GM23338 (cell line): ENCODE results near the gene ASPG.

Experiments used
- CREB1 ChIP-seq: fragments of 250-450 bp; sonication (Bioruptor Pico); IDR thresholded peaks from 2 replicates; pipeline ENCODE4 v1.5.0; 2020; ENCODE audit warnings: low read depth, mild to moderate bottlenecking, moderate library complexity
- CTCF ChIP-seq, 2 experiments: fragments of 200-600 bp in 1 of 2; sonication (generic) in 1 of 2; conservative IDR thresholded peaks; 2 replicates each; pipeline versions ENCODE4 v1.5.1 to v1.6.1; 2016 to 2017; ENCODE audit warnings: antibody characterized with exemption in 2 of 2, low read depth in 2 of 2, mild to moderate bottlenecking in 2 of 2, moderate library complexity in 1 of 2
- EZH2 ChIP-seq: fragments of 200-600 bp; sonication (generic); IDR thresholded peaks from one replicate; pipeline ENCODE4 v1.8.0; 2017; ENCODE audit warnings: antibody characterized with exemption, mild to moderate bottlenecking, low read depth; ENCODE audit not compliant: unreplicated experiment
- EZH2phosphoT487 ChIP-seq: fragments of 200-600 bp; sonication (generic); IDR thresholded peaks from one replicate; pipeline ENCODE4 v1.8.1; 2018; ENCODE audit warnings: antibody characterized with exemption; ENCODE audit not compliant: unreplicated experiment
- POLR2AphosphoS5 ChIP-seq: IDR thresholded peaks from 2 replicates; pipeline ENCODE4 v1.6.1; 2016; ENCODE audit warnings: antibody characterized with exemption, low read depth
- REST ChIP-seq: IDR thresholded peaks from one replicate; pipeline ENCODE4 v1.6.1; 2018; ENCODE audit warnings: antibody characterized with exemption; ENCODE audit not compliant: unreplicated experiment
- STAT1 ChIP-seq: IDR thresholded peaks from one replicate; pipeline ENCODE4 v1.6.1; 2016; ENCODE audit warnings: antibody characterized with exemption; ENCODE audit not compliant: unreplicated experiment
- ZNF114 ChIP-seq: fragments of 250-450 bp; sonication (Bioruptor Pico); IDR thresholded peaks from 2 replicates; pipeline ENCODE4 v1.5.0; 2020; ENCODE audit warnings: mild to moderate bottlenecking, moderate library complexity

GRCh38 chr14:104064003-104064402 lies 21.5 kb upstream of the ASPG start:
- TF ChIP-seq POLR2AphosphoS5 (no peak), CTCF (conservative IDR thresholded peaks at IDR 0.05; ENCODE audit: low read depth in 2 of 2) (no peak), REST (no peak), EZH2phosphoT487 (no peak), EZH2 (no peak), STAT1 (no peak), CREB1 (no peak), ZNF114 (CRISPR knock-in tag) (no peak)
